H1 (cell line): Measurements from ENCODE around the gene GALNT17. TPM values are rescaled to one million over a fixed set of nuclear protein-coding genes. Genes with fewer than 3 reads are reported as not detected.

ENCODE experiments used
- microRNA-seq, 2 experiments: library from miRNA; unstranded; fragments of <30 nt; microRNA quantifications; one replicate each; pipeline versions ENCODE4 to v1.2.0, GENCODE V29; 2016 to 2020; ENCODE audit warnings: borderline microRNAs expressed in 2 of 2, borderline number of aligned reads in 2 of 2, borderline replicate concordance in 1 of 2
- polyA plus RNA-seq, 7 experiments: library from polyadenylated mRNA; depleted of rRNA in 3 of 7; stranded (reverse) in 5 of 7; unstranded in 2 of 7; fragments of >200 nt in 5 of 7; fragments of 200-250 nt in 2 of 7; gene quantifications; 1 replicate in 5 of 7; 2 replicates in 1 of 7; 4 replicates in 1 of 7; pipeline versions ENCODE4 v1.2.1 to v1.2.3, GENCODE V29; 2011 to 2013; ENCODE audit warnings: missing spikeins in 2 of 7, mixed read lengths in 2 of 7
- small RNA-seq: library from polyadenylated mRNA; stranded (forward); fragments of <200 nt; extraction: miRNeasy Mini kit (QIAGEN cat#:217004); gene quantifications from one replicate; pipeline ENCODE3, GENCODE V24; 2013; ENCODE audit not compliant: insufficient read depth
- total RNA-seq: library from RNA; stranded (reverse); fragmentation: NEBNext Ultra II Directional; extraction: Animal tissue kit (Norgen Biotek cat#: 25700); gene quantifications from 2 replicates; pipeline ENCODE4 v1.2.1, GENCODE V29; 2021

Gene GALNT17
- total and polyA plus RNA-seq, 2 of the 8 experiments (the other 6 are each of a cell fraction or from before 2014, with no cell fraction given) = 37.7 to 47.0 TPM

Small RNA genes within 50 kb of the gene (microRNA-seq; reads per million reads assigned to microRNA genes)
- gene MIR3914-1 (0 reads per million in 2 experiments), gene MIR3914-2 (0 reads per million in 2 experiments)

Small RNA genes within 50 kb of the gene (small RNA-seq; reads per million reads assigned to genes)
- gene MIR3914-1 (not detected), gene RN7SKP75 (not detected)
